Ishikawa (cell line): ENCODE measurements around the gene SOCS2.
A peak's percentile ranks its signal among the peaks of the same experiment; 100 is the strongest.

ENCODE experiments used
- CEBPB ChIP-seq: IDR thresholded peaks from 2 replicates; pipeline ENCODE4 v1.6.1; 2012
- CREB1 ChIP-seq: IDR thresholded peaks from 2 replicates; pipeline ENCODE4 v1.6.1; 2012; ENCODE audit warnings: low read depth
- EGR1 ChIP-seq: IDR thresholded peaks from 2 replicates; pipeline ENCODE4 v1.6.1; 2012
- EP300 ChIP-seq: IDR thresholded peaks from 2 replicates; pipeline ENCODE4 v1.6.1; 2012; ENCODE audit warnings: borderline replicate concordance
- FOXM1 ChIP-seq: IDR thresholded peaks from 2 replicates; pipeline ENCODE4 v1.6.1; 2012; ENCODE audit warnings: low read depth, borderline replicate concordance
- NFIC ChIP-seq: IDR thresholded peaks from 2 replicates; pipeline ENCODE4 v1.6.1; 2012
- RAD21 ChIP-seq: IDR thresholded peaks from 2 replicates; pipeline ENCODE4 v1.6.1; 2012; ENCODE audit warnings: low read depth
- TAF1 ChIP-seq: IDR thresholded peaks from 2 replicates; pipeline ENCODE4 v1.6.1; 2012; ENCODE audit warnings: low read depth, mild to moderate bottlenecking
- TCF12 ChIP-seq: IDR thresholded peaks from 2 replicates; pipeline ENCODE4 v1.6.1; 2012; ENCODE audit warnings: low read depth
- TEAD4 ChIP-seq: IDR thresholded peaks from 2 replicates; pipeline ENCODE4 v1.6.1; 2012
- YY1 ChIP-seq: IDR thresholded peaks from 2 replicates; pipeline ENCODE4 v1.6.1; 2012; ENCODE audit warnings: low read depth
- ZBTB7A ChIP-seq: IDR thresholded peaks from 2 replicates; pipeline ENCODE4 v1.6.1; 2012; ENCODE audit warnings: low read depth
- TF ChIP-seq, protein P1 (sequence below): IDR thresholded peaks from 2 replicates; pipeline ENCODE4 v1.6.1; 2012
- TF ChIP-seq, protein P2 (sequence below): IDR thresholded peaks from 2 replicates; pipeline ENCODE4 v1.6.1; 2012
- TF ChIP-seq, protein P3 (sequence below): IDR thresholded peaks from 2 replicates; pipeline ENCODE4 v1.6.1; 2012; ENCODE audit warnings: low read depth, mild to moderate bottlenecking

The SOCS2 gene

DNA sequence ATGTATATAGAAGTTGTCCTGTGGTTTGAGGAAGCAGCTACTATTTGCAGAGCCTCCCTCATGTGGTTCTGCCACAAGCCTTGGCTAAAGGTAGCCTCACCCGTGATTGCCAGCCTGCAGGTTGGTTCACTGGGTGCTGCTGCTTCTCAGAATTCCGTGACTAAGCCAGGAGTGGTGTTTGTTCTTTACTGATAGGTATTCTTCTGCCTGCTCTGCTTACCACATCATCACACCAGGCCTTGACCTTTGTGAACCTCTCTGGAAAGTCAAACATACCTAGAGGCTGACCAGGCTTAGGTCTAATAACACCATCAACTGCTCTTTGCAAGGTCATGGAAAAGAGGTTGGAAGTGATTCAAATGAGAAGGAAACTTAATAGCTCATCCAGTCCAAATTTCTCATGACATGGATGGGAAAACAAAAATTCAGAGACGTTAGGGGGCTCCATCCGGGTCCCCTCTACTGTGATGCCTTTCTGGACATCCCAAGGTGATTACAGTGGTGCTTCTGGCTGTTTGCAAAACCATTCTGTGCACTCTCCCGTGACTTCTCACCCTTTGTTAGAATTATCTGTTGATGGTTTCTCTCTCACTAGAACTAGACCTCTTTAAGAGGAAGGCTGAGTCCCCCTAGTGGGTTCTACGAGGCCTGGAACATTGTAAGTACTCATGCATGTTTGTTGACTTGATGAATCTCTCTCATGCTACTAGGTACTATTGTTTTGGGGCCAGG lies 8.5 kb upstream of the SOCS2 start:
- TF ChIP-seq RAD21: no peak
- no peak for TF ChIP-seq ZBTB7A
- TF ChIP-seq CREB1: no peak
- no peak for TF ChIP-seq FOXM1
- TF ChIP-seq, protein P1, sequence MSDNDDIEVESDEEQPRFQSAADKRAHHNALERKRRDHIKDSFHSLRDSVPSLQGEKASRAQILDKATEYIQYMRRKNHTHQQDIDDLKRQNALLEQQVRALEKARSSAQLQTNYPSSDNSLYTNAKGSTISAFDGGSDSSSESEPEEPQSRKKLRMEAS: no peak
- no peak for TF ChIP-seq TAF1

DNA sequence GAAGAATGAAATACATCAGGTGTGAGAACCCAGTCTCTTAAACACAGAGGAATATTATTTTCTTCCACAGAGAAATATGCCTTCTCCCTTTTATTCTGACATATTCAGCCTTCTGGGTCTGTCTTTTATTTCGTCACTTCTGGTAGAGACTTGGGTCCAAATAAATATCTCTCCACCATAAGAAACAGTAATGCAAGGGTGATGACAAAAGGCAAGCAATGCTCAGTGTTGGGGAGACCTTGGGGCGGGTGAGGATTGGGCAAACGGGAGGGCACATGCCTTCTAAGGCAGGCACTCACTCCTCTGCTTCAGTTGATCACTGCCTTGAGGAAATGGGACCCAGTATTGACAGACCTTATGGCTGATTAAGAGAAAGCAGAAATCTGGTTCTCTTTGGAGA lies 6.7 kb upstream of the SOCS2 start:
- TF ChIP-seq NFIC: no peak
- TF ChIP-seq, protein P2, sequence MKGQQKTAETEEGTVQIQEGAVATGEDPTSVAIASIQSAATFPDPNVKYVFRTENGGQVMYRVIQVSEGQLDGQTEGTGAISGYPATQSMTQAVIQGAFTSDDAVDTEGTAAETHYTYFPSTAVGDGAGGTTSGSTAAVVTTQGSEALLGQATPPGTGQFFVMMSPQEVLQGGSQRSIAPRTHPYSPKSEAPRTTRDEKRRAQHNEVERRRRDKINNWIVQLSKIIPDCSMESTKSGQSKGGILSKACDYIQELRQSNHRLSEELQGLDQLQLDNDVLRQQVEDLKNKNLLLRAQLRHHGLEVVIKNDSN: no peak
- no peak for TF ChIP-seq ZBTB7A
- TF ChIP-seq CEBPB: no peak

DNA sequence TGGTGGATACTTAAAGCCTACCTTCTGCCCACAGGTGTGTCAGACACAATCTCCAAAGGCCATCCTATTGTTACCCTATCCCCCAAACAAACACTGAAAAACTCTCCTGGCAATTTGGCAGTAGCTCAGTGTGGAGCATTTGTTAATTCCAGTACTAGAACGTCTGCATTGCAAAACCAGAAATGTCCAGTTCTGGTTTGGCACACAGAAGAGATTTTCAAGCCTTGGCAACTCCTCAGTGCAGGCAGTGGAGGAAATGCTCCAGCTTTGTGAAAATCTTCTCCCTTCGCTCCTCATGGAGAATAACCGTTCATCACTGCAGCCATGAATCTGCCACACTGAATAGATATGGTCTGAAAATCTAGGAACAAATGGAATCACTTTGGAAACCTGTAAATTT lies 5.3 kb upstream of the SOCS2 start:
- TF ChIP-seq FOXM1 (no peak), TAF1 (no peak), EGR1 (no peak), EP300 (no peak), ZBTB7A (no peak), TCF12 (no peak), RAD21 (no peak), CREB1 (no peak), YY1 (no peak)
- TF ChIP-seq, protein P2: no peak
- TF ChIP-seq, protein P1: no peak

DNA sequence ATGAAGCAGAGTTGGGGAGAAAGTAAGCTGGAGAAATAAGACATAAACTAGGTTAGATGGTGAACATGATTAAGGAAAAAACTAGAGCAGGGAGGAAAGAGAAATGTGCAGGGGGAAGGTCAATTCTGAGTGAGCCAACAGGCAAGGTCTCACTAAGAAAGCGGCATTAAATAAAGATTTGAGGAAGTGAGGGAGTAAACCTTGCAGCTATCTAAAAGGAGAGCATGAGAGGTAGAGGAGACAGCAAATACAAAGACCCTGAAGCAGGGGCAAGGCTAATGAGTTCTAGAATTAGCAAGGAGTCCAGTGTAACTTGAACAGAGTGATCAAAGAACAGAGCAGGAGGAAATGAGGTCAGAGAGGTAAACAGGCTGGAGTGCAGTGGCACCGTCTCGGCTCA lies 4.4 kb upstream of the SOCS2 start:
- TF ChIP-seq NFIC (no peak), YY1 (no peak), ZBTB7A (no peak)
- TF ChIP-seq, protein P1: no peak

DNA sequence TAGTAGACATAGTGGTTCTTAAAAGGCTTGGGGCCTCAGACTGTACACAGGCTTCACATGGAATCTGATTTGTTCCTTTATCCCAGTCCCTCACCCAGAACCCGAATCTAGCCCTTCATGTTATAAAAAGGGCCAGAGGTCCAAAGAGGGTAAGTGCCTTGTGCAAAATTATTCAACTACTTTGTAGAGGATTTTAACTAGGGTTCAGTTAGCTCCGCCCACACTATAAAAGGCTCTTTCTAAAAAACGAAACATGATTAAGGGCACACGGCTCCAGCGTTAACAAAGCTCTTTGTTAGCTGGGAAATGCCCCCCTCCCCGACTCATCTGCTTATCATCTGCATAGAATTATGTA lies 3.2 kb upstream of the SOCS2 start:
- TF ChIP-seq RAD21 (no peak), TAF1 (no peak), TEAD4 (no peak), YY1 (no peak), TCF12 (no peak), CEBPB (no peak), ZBTB7A (no peak), EGR1 (no peak), NFIC (no peak)
- TF ChIP-seq, protein P2: no peak
- TF ChIP-seq, protein P3, sequence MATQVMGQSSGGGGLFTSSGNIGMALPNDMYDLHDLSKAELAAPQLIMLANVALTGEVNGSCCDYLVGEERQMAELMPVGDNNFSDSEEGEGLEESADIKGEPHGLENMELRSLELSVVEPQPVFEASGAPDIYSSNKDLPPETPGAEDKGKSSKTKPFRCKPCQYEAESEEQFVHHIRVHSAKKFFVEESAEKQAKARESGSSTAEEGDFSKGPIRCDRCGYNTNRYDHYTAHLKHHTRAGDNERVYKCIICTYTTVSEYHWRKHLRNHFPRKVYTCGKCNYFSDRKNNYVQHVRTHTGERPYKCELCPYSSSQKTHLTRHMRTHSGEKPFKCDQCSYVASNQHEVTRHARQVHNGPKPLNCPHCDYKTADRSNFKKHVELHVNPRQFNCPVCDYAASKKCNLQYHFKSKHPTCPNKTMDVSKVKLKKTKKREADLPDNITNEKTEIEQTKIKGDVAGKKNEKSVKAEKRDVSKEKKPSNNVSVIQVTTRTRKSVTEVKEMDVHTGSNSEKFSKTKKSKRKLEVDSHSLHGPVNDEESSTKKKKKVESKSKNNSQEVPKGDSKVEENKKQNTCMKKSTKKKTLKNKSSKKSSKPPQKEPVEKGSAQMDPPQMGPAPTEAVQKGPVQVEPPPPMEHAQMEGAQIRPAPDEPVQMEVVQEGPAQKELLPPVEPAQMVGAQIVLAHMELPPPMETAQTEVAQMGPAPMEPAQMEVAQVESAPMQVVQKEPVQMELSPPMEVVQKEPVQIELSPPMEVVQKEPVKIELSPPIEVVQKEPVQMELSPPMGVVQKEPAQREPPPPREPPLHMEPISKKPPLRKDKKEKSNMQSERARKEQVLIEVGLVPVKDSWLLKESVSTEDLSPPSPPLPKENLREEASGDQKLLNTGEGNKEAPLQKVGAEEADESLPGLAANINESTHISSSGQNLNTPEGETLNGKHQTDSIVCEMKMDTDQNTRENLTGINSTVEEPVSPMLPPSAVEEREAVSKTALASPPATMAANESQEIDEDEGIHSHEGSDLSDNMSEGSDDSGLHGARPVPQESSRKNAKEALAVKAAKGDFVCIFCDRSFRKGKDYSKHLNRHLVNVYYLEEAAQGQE: no peak
- TF ChIP-seq, protein P1: no peak

DNA sequence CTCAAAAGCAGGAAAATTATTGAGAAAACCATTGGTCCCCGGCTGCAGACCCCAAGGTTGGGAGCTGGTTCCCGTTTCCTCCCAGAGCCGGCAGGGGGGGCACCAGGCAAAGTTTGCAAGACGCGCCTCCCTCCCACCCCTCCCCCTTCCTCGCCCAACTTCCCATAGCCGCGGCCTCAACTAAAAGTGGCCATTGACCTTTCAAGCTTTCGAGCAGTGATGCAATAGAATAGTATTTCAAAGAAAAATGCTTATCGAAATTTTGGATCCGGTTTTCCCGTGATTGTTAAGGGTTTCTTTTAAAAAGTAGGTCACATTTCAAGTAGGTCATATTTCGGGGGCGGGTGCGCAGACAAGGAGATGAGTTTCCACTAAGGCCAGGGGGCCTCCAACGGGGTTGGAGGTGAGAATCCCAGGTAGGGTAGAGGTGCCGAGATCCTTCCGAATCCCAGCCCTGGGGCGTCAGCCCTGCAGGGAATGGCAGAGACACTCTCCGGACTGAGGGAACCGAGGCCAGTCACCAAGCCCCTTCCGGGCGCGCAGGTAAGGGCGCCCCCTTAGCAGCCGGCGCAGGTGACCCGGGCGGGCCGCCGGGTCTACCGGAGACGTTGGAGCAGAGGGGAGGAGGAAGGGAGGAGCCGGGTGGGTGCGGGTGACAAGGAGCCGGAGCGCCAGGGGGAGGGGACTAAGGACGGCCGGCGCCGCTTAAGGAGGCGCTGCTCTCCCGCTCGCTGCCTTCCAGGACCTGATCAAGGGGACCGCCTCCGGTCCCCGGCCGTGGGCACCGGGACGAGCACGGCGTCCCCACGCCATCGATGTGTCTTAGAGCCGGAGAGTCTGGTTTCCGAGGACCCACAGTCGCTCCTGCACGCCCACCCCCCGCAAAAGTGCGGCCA lies 2.6 kb upstream of the SOCS2 start:
- peak; percentile 76 for TF ChIP-seq RAD21
- peak; percentile 69; the same call in 1 of the 2 replicates for TF ChIP-seq ZBTB7A
- TF ChIP-seq TAF1: no peak; the same call in 1 of the 2 replicates
- TF ChIP-seq EP300: peak; percentile 7; the same call in 1 of the 2 replicates
- TF ChIP-seq FOXM1: 0 out of 2 replicates have a peak, but pooled peaks have one; percentile 17
- TF ChIP-seq, protein P2: no peak
- no peak for TF ChIP-seq TCF12
- TF ChIP-seq, protein P3: no peak
- TF ChIP-seq NFIC: 0 out of 2 replicates have a peak, but pooled peaks have one; percentile 6
- TF ChIP-seq CEBPB: peak; percentile 79
- peak; percentile 26; the same call in 1 of the 2 replicates for TF ChIP-seq CREB1
- TF ChIP-seq YY1: no peak
- TF ChIP-seq, protein P1: no peak
